ENCODE data around the gene CDHR3.

DNA sequence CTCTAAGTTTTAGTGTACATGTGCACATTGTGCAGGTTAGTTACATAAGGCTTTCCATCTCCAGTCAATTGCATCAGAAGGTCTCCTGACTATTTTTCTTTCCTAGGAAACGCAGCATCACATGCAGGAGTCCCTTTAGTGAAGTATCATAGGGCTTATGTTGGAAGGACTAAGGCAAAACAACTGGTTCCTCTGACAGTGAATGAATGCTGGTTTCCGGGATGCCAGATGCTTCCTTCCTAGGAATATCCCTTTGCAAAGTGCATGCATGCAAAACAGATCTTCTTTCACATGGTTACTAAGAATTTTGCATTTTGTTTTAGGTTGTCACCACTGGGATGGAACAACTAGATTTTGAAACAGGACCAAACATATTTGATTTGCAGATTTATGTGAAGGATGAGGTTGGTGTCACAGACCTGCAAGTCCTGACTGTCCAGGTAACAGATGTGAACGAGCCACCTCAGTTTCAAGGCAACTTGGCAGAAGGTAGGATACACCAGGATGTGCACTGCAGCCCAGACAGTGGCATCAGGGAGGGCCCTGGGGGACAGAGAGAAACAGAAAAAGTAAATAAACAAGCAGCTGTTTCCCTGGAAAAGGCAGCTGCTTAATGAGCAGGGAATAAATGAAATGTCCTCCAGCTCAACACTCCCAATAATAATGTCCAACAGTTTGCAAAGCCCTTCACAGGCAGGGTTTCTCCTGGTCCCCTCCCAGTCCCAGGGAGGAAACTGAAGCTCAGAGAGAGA, 17.8 kb downstream of the CDHR3 start:
- TF ChIP-seq, protein P1, sequence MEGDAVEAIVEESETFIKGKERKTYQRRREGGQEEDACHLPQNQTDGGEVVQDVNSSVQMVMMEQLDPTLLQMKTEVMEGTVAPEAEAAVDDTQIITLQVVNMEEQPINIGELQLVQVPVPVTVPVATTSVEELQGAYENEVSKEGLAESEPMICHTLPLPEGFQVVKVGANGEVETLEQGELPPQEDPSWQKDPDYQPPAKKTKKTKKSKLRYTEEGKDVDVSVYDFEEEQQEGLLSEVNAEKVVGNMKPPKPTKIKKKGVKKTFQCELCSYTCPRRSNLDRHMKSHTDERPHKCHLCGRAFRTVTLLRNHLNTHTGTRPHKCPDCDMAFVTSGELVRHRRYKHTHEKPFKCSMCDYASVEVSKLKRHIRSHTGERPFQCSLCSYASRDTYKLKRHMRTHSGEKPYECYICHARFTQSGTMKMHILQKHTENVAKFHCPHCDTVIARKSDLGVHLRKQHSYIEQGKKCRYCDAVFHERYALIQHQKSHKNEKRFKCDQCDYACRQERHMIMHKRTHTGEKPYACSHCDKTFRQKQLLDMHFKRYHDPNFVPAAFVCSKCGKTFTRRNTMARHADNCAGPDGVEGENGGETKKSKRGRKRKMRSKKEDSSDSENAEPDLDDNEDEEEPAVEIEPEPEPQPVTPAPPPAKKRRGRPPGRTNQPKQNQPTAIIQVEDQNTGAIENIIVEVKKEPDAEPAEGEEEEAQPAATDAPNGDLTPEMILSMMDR (IDR thresholded peaks at IDR 0.05) = no peak
- TF ChIP-seq POLR2AphosphoS5 (IDR thresholded peaks at IDR 0.05) (no peak), POLR2A (IDR thresholded peaks at IDR 0.05) (no peak)

Data from gastroesophageal sphincter (tissue), 3 donors.